ENCODE measurements around the gene NFATC2IP.
A peak's percentile ranks its signal among the peaks of the same experiment; 100 is the strongest.

Gene NFATC2IP

DNA sequence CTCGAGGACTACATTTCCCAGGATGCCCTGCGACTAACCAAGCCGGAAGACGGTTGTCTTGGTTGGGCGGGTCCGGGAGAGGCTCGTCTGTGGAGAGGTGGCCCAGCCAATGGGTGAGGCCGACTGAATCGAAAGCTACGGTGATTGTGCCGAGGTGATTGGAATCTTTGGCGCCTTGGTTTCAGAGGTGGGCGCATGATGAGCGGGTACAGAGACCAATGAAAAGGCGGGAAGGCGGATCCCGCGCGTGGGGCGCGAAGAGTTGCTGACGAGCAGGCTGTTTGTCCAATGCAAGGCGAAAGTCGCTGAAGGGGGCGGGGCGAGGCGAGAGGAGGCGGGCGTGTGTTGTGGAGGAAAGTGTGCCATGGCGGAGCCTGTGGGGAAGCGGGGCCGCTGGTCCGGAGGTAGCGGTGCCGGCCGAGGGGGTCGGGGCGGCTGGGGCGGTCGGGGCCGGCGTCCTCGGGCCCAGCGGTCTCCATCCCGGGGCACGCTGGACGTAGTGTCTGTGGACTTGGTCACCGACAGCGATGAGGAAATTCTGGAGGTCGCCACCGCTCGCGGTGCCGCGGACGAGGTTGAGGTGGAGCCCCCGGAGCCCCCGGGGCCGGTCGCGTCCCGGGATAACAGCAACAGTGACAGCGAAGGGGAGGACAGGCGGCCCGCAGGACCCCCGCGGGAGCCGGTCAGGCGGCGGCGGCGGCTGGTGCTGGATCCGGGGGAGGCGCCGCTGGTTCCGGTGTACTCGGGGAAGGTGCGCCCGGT lies at the start of gene NFATC2IP:
Gene NFATC2IP (plus strand): TSS at position 290 of the 762 bp plus-strand sequence. CDS start 75 bp downstream, at position 365.
- DNase-seq (ENCODE audit: low read depth): peak; percentile 100

DNA sequence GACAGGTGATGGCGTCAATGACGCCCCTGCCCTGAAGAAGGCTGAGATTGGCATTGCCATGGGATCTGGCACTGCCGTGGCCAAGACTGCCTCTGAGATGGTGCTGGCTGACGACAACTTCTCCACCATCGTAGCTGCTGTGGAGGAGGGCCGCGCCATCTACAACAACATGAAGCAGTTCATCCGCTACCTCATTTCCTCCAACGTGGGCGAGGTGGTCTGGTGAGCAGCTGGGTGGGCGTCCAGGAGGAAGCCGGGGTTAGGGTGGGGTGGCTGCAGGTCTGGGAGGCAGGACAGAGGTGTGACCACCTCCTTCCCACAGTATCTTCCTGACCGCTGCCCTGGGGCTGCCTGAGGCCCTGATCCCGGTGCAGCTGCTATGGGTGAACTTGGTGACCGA lies 48.9 kb upstream of the NFATC2IP start:
- DNase-seq (ENCODE audit: low read depth): no peak

DNA sequence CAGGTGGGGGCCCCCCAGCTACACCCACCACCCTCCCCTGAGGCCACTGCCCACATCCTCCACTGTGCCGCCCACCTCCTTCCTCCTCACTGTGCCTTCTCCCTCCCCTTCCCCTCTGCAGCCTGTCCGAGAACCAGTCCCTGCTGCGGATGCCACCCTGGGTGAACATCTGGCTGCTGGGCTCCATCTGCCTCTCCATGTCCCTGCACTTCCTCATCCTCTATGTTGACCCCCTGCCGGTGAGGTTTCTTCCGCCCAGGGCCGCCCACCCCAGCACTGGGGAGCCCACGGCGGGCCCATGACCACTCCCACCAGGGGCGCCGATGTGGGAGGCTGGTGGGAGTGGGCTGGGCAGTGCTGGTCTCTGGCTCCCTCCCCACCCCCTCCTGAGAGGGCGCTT lies 47.8 kb upstream of the NFATC2IP start:
- no peak for DNase-seq (ENCODE audit: low read depth)

DNA sequence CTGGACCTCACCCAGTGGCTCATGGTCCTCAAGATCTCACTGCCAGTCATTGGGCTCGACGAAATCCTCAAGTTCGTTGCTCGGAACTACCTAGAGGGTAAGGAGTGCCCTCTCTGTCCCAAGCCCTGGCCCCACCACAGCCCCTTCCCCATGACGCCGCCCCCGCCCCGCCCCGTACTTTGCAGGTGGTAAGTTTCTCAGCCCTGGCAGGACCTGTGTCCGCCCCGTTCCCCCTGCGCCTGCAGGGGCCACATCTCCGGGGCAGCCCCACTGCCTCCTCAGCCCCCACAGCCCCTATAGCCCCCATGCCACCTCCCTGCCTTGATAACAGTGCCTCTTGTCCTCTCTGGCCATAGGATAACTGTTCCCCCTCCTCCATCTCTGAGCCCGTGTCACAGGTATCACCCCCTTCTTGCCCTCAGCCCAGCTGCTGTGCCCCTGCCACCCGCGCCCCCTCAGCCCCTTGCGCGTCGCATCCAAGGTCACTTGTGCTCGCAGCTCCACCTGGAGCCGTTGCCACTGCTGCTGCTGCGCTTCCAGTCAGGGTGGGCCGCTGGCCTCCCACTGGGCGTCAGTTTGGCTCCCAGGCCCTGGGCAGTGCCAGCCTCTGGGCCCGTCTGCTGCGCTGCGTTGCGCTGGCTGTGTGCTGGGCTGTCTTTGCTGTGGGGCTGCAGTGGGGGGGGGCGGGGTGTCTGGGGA lies 47.2 kb upstream of the NFATC2IP start:
- no peak for DNase-seq (ENCODE audit: low read depth)

DNA sequence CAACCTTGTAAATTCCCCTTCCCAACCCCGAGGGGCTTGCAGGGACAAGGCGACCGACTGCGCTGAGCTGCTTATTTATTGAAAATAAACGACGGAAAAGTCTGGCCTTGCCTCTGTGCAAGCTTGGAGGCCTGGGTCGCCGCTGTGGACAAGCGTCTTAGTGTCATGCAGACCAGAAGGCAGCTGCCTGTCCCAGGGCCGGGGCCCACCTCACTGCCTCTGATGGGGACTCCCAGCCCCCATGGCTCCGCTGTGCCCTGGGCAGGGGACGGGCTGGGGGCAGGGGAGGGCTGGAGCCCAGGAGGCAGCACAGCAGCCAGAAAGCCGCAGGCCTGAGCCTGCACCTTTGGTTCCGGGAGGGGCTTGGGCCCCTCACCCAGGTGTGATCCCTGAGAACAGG lies 46.4 kb upstream of the NFATC2IP start:
- DNase-seq (ENCODE audit: low read depth): no peak

DNA sequence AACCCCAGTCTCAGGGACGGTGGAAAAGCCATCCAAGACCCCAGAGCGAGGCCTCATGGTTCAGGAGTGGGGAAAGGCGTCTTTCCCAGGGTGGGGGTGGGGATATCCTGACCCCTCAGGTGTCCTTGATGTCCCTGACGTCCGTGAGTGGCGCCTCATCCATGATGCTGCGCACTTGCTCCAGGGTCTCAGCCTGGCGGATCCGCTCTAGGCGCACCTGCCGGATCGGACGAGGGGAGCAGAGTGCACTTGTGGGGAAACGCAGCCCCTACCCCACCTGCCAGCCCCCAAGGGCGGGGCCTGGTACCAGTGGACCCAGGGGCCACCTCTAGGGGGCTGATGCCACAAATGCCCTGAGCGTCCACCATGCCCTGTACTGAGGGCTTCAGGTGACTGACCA lies 45.9 kb upstream of the NFATC2IP start:
- no peak for DNase-seq (ENCODE audit: low read depth)

DNA sequence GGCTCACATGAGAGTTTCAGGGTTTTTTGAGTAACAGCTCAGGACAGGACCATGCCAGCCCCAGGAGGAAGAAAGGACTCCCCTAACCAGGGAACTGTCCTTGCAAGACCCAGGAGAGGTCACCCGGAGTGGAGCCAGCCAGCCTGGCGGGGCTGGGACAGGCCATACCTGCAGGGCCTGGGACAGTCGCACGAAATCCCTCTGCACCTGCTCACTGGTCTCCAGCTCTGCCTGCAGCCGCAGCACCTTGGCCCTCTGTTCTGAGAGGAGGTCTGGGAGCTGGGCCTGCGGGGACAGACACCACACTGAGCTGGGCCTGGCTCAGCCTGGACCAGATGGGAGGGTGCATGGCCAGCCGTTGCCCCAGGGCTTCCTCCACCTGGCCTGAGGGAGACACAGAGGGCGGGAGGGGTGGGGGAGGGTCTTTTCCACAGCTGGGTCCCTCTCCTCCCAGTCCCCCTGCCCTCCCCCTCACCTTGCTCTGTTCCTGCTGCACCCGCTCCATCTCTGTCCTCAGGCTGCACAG lies 45.4 kb upstream of the NFATC2IP start:
- no peak for DNase-seq (ENCODE audit: low read depth)

DNA sequence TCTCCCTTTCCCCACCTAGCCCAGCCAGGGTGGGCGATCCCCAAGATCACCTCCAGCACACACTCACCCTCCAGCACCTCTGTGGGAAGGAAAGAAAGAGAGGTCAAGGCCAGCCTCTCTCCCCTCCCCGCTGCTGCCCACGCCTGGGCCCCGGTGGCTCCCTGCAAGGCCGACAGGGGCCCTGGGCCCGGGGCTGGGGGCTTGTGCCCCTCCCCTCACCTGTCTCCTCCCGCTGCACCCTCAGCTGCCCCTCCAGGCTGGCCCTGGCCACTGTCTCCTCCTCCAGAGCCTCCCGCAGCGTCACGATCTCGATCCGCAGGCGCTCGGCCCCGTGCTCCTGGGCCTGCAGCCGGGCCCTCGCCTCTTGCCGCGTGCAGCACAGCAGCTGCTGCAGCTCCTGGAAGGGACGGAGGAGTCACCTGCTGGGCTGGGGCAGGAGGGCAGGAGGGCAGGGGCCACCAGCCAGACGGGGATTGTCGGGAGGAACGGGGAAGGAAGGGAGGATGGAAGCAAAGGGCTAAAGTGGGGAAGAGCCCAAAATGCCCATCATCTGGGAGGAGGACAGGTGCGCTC lies 44.9 kb upstream of the NFATC2IP start:
- DNase-seq (ENCODE audit: low read depth): no peak

DNA sequence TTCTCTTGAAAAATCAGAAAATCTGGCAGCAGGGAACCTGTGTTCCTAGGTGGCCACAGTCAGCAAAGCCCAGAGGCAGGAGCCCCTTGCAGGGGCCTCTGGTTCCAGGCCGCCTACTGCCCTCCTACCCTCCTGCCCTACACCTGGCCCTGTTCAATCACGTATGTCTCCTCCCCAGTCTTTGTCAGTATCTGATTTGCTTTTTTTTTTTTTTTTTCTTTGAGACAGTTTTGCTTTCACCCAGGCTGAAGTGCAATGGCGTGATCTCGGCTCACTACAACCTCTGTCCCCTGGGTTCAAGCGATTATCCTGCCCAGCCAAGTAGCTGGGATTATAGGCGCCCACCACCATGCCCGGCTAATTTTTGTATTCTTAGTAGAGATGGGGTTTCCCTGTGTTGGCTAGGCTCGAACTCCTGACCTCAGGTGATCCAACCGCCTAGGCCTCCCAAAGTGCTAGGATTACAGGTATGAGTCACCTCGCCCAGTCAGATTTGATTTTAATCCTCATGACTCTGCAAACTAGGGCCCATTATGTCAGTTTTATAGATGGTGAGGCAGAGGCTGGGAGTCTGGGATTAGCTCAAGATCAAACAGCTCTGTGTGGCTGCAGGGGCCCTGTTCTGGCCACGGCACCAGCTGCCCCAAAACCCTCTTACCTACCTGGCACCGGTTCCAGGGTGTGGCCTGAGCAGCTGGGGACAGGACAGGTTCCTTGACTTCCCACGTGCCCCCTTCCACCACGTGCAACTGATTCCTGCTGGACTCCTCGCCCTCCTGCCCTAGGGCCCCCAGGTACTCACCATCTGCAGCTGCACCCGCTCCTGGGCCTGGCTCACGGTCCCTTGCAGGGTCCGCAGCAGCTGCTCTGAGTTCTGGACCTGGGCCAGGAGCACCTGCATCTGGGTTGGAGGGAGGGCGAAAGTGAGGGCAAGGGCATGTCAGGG lies 40.4 kb upstream of the NFATC2IP start:
- no peak for DNase-seq (ENCODE audit: low read depth)

DNA sequence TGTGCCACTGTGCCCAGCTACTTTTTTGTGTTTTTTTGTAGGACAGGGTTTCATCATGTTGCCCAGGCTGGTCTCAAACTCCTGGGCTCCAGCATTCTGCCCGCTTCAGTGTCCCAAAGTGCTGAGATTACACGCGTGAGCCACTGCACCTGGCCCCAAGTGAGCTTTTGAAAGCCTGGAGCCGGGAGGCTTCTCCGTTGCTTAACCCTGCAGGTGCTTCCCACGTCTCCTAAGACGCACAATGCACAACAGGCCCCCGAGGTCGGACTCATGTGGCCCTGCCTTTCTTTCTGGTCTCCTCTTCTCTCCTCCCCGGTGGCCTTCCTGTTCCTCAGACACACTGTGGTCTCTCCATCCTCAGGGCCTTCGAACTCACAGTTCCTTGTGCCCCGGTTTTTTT lies 38.2 kb upstream of the NFATC2IP start:
- no peak for DNase-seq (ENCODE audit: low read depth)

DNA sequence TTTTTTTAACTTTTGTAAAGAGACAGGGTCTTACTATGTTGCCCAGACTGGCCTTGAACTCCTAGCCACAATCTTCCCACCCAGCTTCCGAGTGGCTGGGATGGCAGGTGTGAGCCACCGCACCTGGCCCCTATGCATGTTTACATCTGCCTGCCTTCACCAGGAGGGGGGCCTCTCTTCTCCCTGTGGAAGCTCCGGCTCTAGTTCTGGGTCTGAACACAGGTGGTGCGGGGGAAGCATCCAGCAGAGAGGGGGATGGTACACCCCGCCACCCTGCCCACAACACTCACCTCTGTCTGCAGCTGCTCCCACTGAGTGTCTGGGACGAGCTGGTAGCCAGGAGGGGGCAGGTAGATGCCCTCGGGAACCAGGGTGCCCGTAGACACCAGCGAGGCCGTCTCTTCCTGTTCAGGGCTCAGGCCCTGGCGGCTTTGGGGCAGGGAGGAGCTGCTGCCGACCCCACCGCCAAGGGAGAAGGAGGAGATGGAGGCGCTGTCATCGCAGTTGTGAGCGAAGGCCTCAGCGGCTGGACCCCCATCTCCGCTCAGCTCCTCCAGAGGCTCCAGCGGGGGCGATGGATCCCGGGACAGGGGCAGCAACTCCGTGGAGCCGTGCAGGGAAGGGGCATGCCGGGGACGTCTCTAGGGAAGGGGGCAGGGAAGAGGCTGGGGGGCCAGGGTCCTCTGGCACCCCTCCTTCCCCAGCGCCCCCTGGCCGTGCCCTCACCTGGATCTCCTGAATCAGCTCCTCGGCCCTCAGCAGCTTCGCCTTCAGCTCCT lies 36.6 kb upstream of the NFATC2IP start:
- DNase-seq (ENCODE audit: low read depth): no peak

DNA sequence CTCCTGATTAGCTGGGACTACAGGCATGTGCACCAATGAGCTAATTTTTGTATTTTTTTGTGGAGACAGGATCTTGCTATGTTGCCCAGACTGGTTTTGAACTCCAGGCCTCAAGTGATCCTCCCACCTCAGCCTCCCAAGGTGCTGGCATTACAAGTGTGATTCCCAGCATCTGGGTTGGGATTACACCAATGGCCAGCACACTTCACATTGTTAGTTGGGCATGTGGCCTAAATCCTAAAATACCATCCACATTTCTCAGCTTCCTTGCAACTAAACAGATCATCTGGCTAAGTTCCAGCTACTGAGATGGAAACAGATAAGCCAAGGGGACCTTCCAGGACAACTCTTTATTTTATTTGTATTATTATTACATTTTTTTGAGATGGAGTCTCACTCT lies 35.6 kb upstream of the NFATC2IP start:
- DNase-seq (ENCODE audit: low read depth): peak; percentile 18

DNA sequence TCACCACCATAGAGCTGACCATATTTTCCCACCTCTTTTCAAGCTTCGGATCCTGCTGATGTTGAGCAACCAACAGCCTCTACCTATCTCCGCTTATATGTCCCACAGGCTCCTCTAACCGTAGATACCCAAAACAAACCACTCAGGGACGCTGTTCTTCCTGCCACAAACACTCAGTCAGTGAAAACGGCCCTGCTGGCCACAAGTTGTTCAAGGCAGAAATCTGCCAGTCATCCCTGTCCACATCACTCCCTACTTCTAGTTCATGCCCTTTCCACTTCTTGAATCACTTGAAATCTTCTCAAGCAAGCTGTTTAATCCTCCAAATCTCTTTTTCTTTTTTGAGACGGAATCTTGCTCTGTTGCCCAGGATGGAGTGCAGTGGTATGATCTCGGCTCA lies 33.6 kb upstream of the NFATC2IP start:
- DNase-seq (ENCODE audit: low read depth): no peak

DNA sequence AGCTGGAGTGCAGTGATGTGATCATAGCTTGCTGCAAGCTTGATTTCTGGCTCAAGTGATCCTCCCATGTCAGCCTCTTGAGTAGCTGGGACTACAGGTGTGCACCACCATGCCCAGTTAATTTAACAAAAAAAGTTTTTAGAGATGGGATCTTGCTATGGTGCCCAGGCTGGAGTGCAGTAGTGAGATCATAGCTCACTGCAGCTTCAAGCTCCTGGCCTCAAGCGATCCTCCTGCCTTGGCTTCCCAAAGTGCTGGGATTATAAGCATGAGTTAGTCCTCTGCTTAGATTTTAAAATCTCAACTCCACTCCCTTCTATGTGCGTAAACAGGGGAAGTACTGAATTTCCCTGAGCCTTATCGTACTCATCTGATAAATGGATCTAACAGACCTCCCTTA lies 32.0 kb upstream of the NFATC2IP start:
- no peak for DNase-seq (ENCODE audit: low read depth)

DNA sequence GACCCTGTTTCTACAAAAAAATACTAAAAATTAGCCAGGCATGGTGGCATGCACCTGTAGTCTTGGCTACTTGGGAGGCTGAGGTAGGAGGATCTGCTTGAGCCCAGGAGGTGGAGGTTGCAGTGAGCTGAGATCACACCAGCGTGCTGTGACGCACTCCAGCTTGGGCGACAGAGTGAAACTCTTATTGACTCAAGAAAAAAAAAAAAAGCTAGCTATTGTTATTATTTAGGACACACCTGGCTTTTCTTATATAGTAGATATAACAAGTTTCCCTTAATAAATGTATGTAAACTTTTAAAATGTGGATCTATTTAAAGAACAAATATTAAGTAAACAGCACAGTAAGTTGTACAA lies 27.5 kb upstream of the NFATC2IP start:
- no peak for DNase-seq (ENCODE audit: low read depth)

DNA sequence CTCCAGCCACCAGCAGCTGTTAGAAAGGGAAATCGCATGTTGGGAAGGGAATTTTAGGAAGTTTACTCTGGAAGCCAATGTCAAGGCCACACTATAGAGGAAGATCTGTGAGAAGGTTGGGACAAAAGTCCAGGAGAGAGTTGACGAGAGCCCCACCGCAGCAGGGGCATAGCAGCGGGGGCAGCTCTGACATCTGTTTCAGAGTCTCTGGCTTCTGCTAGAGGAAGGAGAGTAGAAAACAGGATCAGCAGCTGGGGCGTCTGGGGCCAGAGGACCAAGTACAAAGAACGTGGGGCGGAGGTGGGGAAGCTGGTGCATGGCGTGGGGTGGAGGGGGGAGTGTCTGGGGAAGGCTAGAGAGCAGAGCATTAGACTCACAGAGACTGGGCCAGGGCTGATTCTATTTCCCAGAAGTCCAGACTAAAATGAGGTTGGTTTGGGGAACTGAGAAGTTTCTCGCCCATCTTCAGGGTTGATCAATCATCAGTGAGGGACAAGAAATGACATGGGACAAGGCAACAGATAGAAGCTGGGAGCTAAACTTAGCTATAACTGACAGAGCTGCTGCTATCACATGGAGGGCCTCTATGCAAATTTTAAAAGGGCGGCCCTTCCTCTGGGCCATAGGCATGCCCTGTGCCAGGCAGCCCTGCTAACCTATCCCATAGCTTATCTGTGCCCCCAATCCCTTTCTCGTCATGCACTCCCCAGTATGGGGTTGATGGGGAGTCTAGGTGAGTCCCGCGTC lies 26.9 kb upstream of the NFATC2IP start:
- DNase-seq (ENCODE audit: low read depth): no peak

DNA sequence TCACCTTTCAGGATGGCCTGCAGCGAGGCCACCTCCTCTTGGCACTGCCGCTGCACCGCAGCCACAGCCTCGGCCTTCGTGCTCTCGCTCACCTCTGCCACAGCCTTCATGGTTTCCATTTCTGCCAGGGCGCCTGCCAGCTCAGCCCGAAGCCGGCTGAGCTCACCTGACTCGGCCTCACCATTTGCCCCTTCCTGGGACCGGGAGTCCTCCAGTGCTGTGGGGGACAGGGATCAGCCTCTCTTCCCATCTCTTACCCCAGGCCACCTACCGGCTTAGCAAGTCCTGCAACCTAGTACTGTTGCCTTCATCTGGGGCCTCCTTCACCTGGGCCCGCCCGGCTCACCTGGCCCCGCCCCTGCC lies 26.4 kb upstream of the NFATC2IP start:
- DNase-seq (ENCODE audit: low read depth): no peak

DNA sequence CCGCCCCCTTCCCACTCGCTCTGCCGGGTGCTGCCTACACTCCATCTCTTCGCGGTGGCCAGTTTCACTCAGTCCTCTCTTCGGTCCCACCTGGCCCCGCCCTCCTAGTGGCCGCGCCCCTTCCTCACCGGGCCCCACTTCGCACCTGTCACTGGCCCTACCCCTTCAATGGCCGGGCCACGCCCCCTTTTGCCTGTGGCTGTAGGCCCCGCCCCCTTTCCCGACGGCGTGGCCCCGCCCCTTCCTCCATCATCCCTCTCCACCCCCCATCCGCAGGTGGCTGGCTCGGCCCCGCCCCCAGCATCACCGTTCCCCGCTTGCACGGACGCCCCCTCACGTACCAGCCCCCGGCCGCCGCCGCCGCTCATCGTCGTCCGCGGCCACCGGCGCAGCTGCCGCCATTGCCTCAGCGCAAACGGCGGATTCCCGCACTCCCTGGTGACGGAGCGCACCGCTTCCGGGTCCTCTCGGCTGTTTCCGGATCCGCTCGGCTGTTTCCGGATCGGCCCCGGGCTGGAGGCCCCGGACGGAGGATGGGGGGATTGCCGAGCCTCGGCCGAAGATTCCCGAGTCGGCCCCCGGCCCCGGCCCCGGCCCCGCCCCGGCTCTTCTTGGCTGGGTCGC lies 25.9 kb upstream of the NFATC2IP start, which contains the start of gene RABEP2:
Gene RABEP2 (minus strand): TSS at position 477 of the 624 bp plus-strand sequence. CDS start 75 bp downstream, at position 402.
- DNase-seq (ENCODE audit: low read depth): peak; percentile 71

DNA sequence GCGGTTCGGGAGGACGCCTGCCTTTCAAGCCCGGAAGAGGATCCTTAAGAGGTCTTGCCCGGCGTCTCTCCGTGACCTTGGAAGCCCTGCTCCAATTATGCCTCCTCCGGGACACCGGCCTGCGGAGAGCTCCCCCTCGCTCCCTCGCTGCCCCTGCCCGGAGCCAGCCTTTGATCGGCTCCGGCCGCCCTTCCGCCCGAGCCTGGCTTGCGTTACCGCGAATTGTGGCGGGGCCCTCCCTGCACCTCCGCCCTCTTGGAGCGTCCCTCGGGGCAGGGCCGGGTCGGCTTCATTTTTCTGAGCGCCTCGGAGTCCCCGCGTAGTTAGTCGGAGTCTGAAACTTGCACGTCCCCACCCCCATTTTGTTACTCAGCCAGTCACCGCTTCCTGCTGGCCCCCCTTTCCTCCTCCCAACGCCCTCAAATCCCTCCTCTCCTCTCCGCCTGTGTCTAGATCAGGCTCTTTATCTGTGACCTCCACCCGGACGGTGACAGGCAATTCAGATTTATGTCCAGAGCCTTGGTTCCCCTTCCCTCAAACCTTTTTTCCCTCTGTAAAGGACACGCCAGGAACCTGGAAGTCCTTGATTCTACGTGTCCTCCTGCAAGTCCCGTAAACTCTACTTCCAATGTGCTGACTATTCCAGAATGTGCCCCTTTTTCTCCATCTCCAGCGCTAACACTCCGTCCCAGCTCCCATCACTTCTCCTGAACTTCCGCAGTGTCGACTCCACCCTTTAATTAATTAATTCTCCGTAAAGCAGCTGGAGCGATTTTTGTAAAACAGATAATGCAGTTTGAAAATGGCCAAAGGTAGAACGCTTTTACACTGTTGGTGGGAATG lies 25.1 kb upstream of the NFATC2IP start:
- peak; percentile 66 for DNase-seq (ENCODE audit: low read depth)
